Spleen (tissue), 11 donors: ENCODE results near the gene TRAIP. TPM values are rescaled to one million over a fixed set of nuclear protein-coding genes. Genes with fewer than 3 reads are reported as not detected.

Source experiments
- DNase-seq: peaks from one replicate; pipeline ENCODE4 v3.0.0-alpha.2; 2020
- H3K27ac ChIP-seq, 8 donors: fragments of 200-600 bp; sonication (generic) in 7 of 8; 1 replicate in 4 of 8; 2 replicates in 4 of 8; pipeline versions ENCODE4 v1.5.0 to v1.8.0; 2016 to 2021; ENCODE audit warnings: inconsistent platforms in 4 of 8, mild to moderate bottlenecking in 4 of 8, moderate library complexity in 1 of 8
- H3K27me3 ChIP-seq, 7 donors: fragments of 200-600 bp; sonication (generic) in 6 of 7; replicated peaks in 1 of 7; 1 replicate in 4 of 7; 2 replicates in 3 of 7; pipeline versions ENCODE4 v1.5.0 to v1.8.0; 2016 to 2021; ENCODE audit warnings: inconsistent platforms in 3 of 7, mild to moderate bottlenecking in 1 of 7
- H3K36me3 ChIP-seq, 6 donors: fragments of 200-600 bp; sonication (generic) in 5 of 6; 1 replicate in 4 of 6; 2 replicates in 2 of 6; pipeline versions ENCODE4 v1.5.0 to v1.8.0; 2016 to 2021; ENCODE audit warnings: inconsistent platforms in 2 of 6
- H3K4me1 ChIP-seq, 6 donors: fragments of 200-600 bp; sonication (generic) in 5 of 6; 1 replicate in 3 of 6; 2 replicates in 3 of 6; pipeline versions ENCODE4 v1.5.0 to v1.8.0; 2016 to 2021; ENCODE audit warnings: inconsistent platforms in 3 of 6
- H3K4me3 ChIP-seq, 8 donors: fragments of 200-600 bp; sonication (generic) in 7 of 8; 1 replicate in 4 of 8; 2 replicates in 4 of 8; pipeline versions ENCODE4 v1.5.0 to v1.8.0; 2016 to 2021; ENCODE audit warnings: inconsistent platforms in 4 of 8, mild to moderate bottlenecking in 4 of 8, moderate library complexity in 2 of 8
- H3K9me3 ChIP-seq, 8 donors: fragments of 200-600 bp; sonication (generic) in 7 of 8; 1 replicate in 4 of 8; 2 replicates in 4 of 8; pipeline versions ENCODE4 v1.5.0 to v1.8.0; 2016 to 2021; ENCODE audit warnings: inconsistent platforms in 4 of 8
- CTCF ChIP-seq, 11 experiments: fragments of 200-600 bp in 7 of 11; fragments of 450-650 bp in 4 of 11; sonication (generic) in 4 of 11; IDR thresholded peaks in 8 of 11; conservative IDR thresholded peaks in 3 of 11; 1 replicate in 7 of 11; 2 replicates in 4 of 11; pipeline versions ENCODE4 v1.4.0 to v1.8.0; 2016 to 2021; ENCODE audit warnings: antibody characterized with exemption in 11 of 11, inconsistent platforms in 4 of 11, mild to moderate bottlenecking in 1 of 11
- POLR2A ChIP-seq, 3 donors: fragments of 450-650 bp; IDR thresholded peaks; one replicate each; pipeline ENCODE4 v1.5.1; 2017; ENCODE audit warnings: antibody characterized with exemption in 3 of 3, mild to moderate bottlenecking in 1 of 3
- POLR2AphosphoS5 ChIP-seq, 3 donors: sonication (generic); formaldehyde crosslinking; IDR thresholded peaks; one replicate each; pipeline ENCODE4 v1.5.1; 2017; ENCODE audit warnings: antibody characterized with exemption in 3 of 3
- WGBS, 5 donors: extraction: QIAGEN DNeasy Blood & Tissue Kit in 3 of 5; methylation state at CpG; one replicate each; pipeline versions ENCODE4 v1.1.5 to v1.1.7; 2013 to 2018; 5-methylcytosine and 5-hydroxymethylcytosine counted together
- intact Hi-C: fragments of 100-400 bp; cut with DNase I; formaldehyde crosslinking; loops from one replicate; pipeline ENCODE4 v1.15.0; 2023; ENCODE audit warnings: low total_unique reads
- polyA plus RNA-seq, 3 donors: library from polyadenylated mRNA; stranded (reverse); fragments of 200-250 nt; gene quantifications; one replicate each; pipeline ENCODE4 v1.2.1, GENCODE V29; 2013
- total RNA-seq, 7 donors: library from RNA; depleted of rRNA in 3 of 7; stranded (reverse); fragments of >200 nt in 3 of 7; fragmentation: NEBNext Ultra II Directional in 4 of 7; extraction: Animal tissue kit (Norgen Biotek cat#: 25700) in 4 of 7; gene quantifications; one replicate each; pipeline versions ENCODE4 v1.1.0 to v1.2.1, GENCODE V29; 2016 to 2021
- donor health status: healthy with polysubstance abuse.
- donor health status: DM: no; HTN: no; CAD: no; lungs with moderate emphysema.
- donor health status: DM: no; HTN: no; CAD: no.
- donor health status: Bipolar disorder and iron deficiency.
- donor health status: healthy.
- donor health status: DM: no; HTN: no; CAD: no.
- donor health status: DM: yes; HTN: yes; CAD: no.

The TRAIP gene
- total and polyA plus RNA-seq, 10 donors = 2.1 to 4.3 (median 3.3) TPM

- TF ChIP-seq POLR2A (IDR thresholded peaks at IDR 0.05) (no peak), POLR2AphosphoS5 (IDR thresholded peaks at IDR 0.05) (no peak), CTCF (IDR thresholded peaks at IDR 0.05 in 8 of 11, conservative IDR thresholded peaks at IDR 0.05 in 3 of 11) (no peak)
- no peaks in the 10 kb centered on the region for H3K27me3 ChIP-seq
- H3K4me1 ChIP-seq = peaks cover 9 to 44% (median 32%) of the 10 kb centered on the region in 6 donors
- WGBS, 5 donors = 90 to 96% (median 95%) methylated on average over 31 to 44 of the region's 44 CpGs
- H3K9me3 ChIP-seq = no peaks in the 10 kb centered on the region
- H3K4me3 ChIP-seq = peak overlapping the region in 2 of 8 donors; percentile 38 to 69
- H3K36me3 ChIP-seq = no peaks in the 10 kb centered on the region
- peak overlapping the region in 1 of 8 donors; percentile 62 for H3K27ac ChIP-seq
- intact Hi-C loops = no loop called here
- DNase-seq = no peak
Measured at GRCh38 chr3:49902511-49903345, 46.4 kb upstream of the TRAIP start.

GRCh38 chr3:49901366-49902339, 45.3 kb upstream of the TRAIP start:
- no peak for DNase-seq
- no peaks in the 10 kb centered on the region for H3K9me3 ChIP-seq
- WGBS, 5 donors = 53 to 72% (median 58%) methylated on average over 11 of the region's 11 CpGs
- no peak for TF ChIP-seq POLR2A (IDR thresholded peaks at IDR 0.05)
- TF ChIP-seq CTCF (IDR thresholded peaks at IDR 0.05 in 8 of 11, conservative IDR thresholded peaks at IDR 0.05 in 3 of 11) = no peak
- TF ChIP-seq POLR2AphosphoS5 (IDR thresholded peaks at IDR 0.05) = no peak
- H3K4me3 ChIP-seq = no peak overlapping the region
- H3K4me1 ChIP-seq = peaks cover 9 to 42% (median 31%) of the 10 kb centered on the region in 6 donors
- intact Hi-C loops = no loop called here
- H3K27me3 ChIP-seq = no peaks in the 10 kb centered on the region
- H3K27ac ChIP-seq = peak overlapping the region in 1 of 8 donors; percentile 31
- H3K36me3 ChIP-seq = no peaks in the 10 kb centered on the region

GRCh38 chr3:49900491-49901153, 44.3 kb upstream of the TRAIP start:
- H3K9me3 ChIP-seq = no peaks in the 10 kb centered on the region
- peaks cover 1 to 32% (median 21%) of the 10 kb centered on the region in 6 donors for H3K4me1 ChIP-seq
- no peak overlapping the region for H3K27ac ChIP-seq
- H3K36me3 ChIP-seq = no peaks in the 10 kb centered on the region
- no peak overlapping the region for H3K4me3 ChIP-seq
- 71 to 81% (median 79%) methylated on average over 1 to 8 of the region's 8 CpGs for WGBS, 5 donors
- no peak for TF ChIP-seq POLR2AphosphoS5 (IDR thresholded peaks at IDR 0.05)
- no peak for TF ChIP-seq POLR2A (IDR thresholded peaks at IDR 0.05)
- no peak for TF ChIP-seq CTCF (IDR thresholded peaks at IDR 0.05 in 8 of 11, conservative IDR thresholded peaks at IDR 0.05 in 3 of 11)
- intact Hi-C loops = no loop called here
- H3K27me3 ChIP-seq = no peaks in the 10 kb centered on the region
- DNase-seq = no peak
